DMS114 treated with DMSO at 0.1 percent for 48 hours (cell line): ENCODE measurements around the gene TTYH2.

ENCODE experiments used
- DNase-seq: peaks from one replicate; lab custom pipeline; 2025; ENCODE audit not compliant: unreplicated experiment; lab: John Stamatoyannopoulos, UW

TTYH2 gene

GRCh38 chr17:74234486-74234885 lies 21.1 kb downstream of the TTYH2 start:
- DNase-seq, result no peak

- no peak for DNase-seq
Measured at GRCh38 chr17:74235040-74235581, 21.7 kb downstream of the TTYH2 start.

GRCh38 chr17:74235911-74236371 lies 22.6 kb downstream of the TTYH2 start:
- DNase-seq, result no peak

GRCh38 chr17:74237321-74237720 lies 23.9 kb downstream of the TTYH2 start:
- no peak for DNase-seq

- no peak for DNase-seq
Measured at GRCh38 chr17:74239172-74239571, 25.8 kb downstream of the TTYH2 start.

- DNase-seq, result no peak
Measured at GRCh38 chr17:74240618-74241205, 27.3 kb downstream of the TTYH2 start.

GRCh38 chr17:74241431-74241830 lies 28.1 kb downstream of the TTYH2 start:
- no peak for DNase-seq

GRCh38 chr17:74241847-74242246 lies 28.5 kb downstream of the TTYH2 start:
- DNase-seq, result no peak

- no peak for DNase-seq
Measured at GRCh38 chr17:74243013-74243755, 29.8 kb downstream of the TTYH2 start.

GRCh38 chr17:74244128-74244527 lies 30.8 kb downstream of the TTYH2 start:
- no peak for DNase-seq

- no peak for DNase-seq
Measured at GRCh38 chr17:74244548-74244947, 31.2 kb downstream of the TTYH2 start.

GRCh38 chr17:74245145-74245831 lies 31.9 kb downstream of the TTYH2 start:
- no peak for DNase-seq

GRCh38 chr17:74245871-74246270 lies 32.5 kb downstream of the TTYH2 start:
- DNase-seq, result no peak

- DNase-seq, result no peak
Measured at GRCh38 chr17:74249590-74250270, 36.4 kb downstream of the TTYH2 start.

GRCh38 chr17:74250324-74250995 lies 37.1 kb downstream of the TTYH2 start:
- DNase-seq, result no peak

- DNase-seq, result no peak
Measured at GRCh38 chr17:74251051-74251450, 37.7 kb downstream of the TTYH2 start.

- no peak for DNase-seq
Measured at GRCh38 chr17:74251569-74251968, 38.2 kb downstream of the TTYH2 start.

GRCh38 chr17:74252211-74252610 lies 38.8 kb downstream of the TTYH2 start:
- no peak for DNase-seq

- DNase-seq, result no peak
Measured at GRCh38 chr17:74253036-74253435, 39.7 kb downstream of the TTYH2 start.

- DNase-seq, result no peak
Measured at GRCh38 chr17:74257311-74257710, 43.9 kb downstream of the TTYH2 start.
